ENCODE results near the gene ZNF346.

The ZNF346 gene

DNA sequence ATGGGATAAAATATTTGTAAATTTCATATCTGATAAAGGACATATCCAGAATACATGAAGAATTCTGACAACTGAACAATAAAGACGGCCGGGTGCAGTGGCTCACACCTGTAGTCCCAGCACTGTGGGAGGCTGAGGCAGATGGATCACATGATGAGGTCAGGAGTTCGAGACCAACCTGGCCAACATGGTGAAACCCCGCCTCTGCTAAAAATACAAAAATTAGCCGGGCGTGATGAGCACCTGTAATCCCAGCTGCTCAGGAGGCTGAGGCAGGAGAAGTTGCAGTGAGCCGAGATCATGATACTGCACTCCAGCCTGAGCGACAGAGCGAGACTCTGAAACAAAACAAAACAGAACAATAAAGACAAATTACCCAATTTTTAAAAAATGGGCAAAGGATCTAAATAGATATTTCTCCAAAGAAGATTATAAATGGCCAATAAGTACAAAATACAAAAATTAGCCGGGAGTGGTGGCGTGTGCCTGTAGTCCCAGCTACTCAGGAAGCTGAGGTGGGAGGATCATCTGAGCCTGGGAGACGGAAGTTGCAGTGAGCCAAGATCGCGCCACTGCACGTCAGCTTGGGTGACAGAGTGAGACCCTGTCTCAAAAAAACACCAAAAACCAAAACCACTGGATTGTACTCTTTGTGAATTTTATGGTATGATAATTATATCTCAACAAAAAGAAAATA is 101.4 kb downstream of the ZNF346 start:
- no peak for DNase-seq (ENCODE audit: low read depth)

DNA sequence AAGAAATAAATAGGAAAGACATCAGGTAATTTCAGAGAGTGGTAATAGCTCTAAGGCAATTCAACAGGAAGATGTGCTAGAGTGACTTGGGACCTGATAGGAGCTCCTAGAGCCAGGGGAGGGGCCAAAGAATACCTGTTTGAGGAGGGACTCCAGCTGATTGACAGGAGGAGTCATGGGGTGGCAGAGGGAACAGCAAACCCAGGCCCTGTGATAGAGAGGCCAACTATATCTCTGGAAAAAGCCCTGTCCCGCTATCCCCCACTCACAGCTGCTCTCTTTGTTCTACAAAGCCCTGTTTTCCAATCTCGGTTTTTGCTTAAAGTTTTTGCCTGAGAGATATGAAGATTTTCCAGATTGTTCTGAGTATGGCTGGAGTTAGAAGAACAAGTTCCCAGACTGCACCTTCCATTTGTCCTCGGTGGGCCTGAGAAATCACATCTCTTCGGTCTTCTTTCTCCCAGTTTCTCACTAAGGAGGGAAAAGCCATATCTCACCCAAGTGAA is 102.0 kb downstream of the ZNF346 start:
- no peak for DNase-seq (ENCODE audit: low read depth)

- no peak for DNase-seq (ENCODE audit: low read depth)
These were observed 104.3 kb downstream of the ZNF346 start for GRCh38 chr5:177126771-177127170.

DNA sequence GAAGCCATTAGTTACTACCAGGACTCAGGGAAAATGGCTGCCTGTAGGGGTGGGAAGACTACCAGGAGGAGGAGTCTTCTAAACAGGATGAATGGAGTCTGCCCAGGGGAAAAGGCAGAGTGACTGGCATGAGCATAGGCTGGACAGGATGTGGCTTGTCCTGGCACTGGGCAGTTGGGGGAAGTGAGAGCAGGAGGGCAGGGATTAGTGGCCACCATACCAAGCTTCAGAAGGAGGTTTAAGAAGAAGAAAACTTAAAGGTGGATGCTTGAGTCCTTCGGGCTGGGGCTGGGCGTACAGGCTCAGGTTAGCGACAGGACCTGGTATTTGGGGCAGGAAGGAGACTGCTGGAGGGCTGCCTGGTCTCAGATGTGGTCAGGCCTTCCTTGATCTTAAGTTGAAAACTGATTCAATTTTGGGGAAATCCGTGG is 106.1 kb downstream of the ZNF346 start:
- DNase-seq (ENCODE audit: low read depth), result no peak

DNA sequence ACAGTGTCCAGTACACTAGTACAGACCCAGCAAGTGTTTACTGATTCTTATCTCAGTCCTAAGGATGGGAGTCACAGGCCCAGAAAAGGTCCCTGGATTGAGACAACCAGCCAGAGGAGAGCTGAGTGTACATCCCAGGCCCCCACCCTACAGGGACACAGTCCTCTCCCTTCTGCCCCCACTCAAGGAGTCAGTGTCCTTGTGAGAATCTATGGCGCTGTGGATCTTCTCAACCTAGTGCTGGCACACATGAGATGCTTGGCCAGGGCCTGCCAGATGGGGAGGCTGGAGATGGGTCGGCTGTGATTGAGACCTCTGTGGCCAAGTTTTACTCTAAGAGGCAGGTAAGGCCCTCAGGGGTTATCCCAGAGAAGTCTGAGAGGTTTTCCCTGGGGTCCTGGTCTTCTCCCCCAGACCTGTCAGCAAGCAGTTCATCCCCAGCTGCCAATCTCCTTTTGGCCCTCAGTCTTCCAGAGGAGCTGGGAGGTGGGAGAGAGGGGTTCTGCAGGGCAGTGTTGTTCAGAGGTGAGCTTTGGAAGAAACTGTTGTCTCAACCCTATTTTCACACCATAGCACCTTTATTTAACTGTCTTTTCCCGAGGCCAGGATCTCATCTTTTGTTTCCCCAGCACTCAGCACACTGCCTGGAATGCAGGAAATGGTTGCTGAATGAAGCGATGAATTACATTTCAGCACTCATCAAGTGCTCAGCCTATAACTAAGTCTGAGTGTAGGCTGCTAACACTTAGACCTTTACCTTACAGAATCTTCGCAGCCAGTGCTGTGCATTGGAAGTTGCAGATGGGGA is 107.9 kb downstream of the ZNF346 start:
- DNase-seq (ENCODE audit: low read depth), result no peak
